ENCODE measurements around the gene SPDYE3.
"Not testable (repeated sequence)": the region's sequence is repeated elsewhere in the genome, so short reads cannot be mapped to it uniquely, and the experiment has no call there.

The SPDYE3 gene

GRCh38 chr7:100287191-100287969 is 20.1 kb upstream of the SPDYE3 start:
- DNase-seq (ENCODE audit: extremely low read depth in 1 of 2, low read depth in 1 of 2), result not testable (repeated sequence)

GRCh38 chr7:100288258-100288657 is 19.2 kb upstream of the SPDYE3 start:
- DNase-seq (ENCODE audit: extremely low read depth in 1 of 2, low read depth in 1 of 2), result not testable (repeated sequence)

GRCh38 chr7:100292162-100292561 is 15.3 kb upstream of the SPDYE3 start:
- DNase-seq (ENCODE audit: extremely low read depth in 1 of 2, low read depth in 1 of 2), result not testable (repeated sequence)

- peak in 1 of 2 donors; percentile 22 for DNase-seq (ENCODE audit: extremely low read depth in 1 of 2, low read depth in 1 of 2)
Measured at GRCh38 chr7:100295269-100295668, 12.2 kb upstream of the SPDYE3 start.

DNA sequence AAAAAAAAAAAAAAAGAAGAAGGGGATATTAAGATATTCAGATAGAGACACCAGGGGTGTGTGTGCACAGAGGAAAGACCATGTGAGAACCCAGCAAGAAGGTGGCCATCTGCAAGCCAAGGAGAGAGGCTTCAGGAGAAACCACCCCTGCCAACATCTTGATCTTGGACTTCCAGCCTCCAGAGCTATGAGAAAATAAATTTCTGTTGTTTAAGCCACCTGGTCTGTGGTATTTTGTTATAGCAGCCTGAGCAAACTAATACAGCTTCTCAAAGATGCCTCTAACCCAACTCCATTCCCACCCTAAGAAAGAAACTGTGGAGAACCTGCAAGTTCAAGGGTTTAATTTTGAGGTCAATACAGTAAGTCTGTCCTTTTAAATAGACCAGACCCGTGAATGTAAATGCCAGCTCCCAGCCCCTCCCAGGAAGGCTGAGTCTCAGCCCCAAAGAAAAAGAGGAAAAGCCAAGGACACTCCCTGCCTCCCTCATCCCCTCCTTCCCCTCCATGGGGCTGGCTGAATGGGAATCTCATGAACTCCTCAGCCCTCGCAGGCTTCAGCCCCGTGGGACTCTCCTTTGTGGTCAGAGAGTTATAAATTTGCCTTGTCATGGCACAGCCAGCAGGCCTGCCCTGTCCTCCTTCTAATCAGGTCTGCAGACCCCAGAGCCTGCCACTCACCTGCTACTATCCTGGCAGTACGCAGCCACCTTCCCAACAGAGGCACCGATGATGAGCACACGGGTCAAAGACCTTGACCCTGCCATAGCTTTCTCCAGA is 9.5 kb upstream of the SPDYE3 start:
- not testable (repeated sequence) for DNase-seq (ENCODE audit: extremely low read depth in 1 of 2, low read depth in 1 of 2)

DNA sequence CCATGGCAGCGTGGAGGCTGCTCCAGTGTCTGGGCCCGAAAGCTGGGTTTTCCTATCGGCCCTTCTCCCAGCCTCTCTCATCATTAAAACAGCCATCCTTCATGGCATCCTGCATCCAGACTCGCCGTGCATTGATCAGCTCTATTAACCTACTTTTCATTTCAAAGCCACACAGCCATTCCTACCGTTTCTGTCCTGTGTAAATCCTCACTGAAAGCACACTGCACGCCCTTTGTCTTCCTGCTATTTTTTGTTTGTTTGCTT is 8.9 kb upstream of the SPDYE3 start:
- not testable (repeated sequence) for DNase-seq (ENCODE audit: extremely low read depth in 1 of 2, low read depth in 1 of 2)

DNA sequence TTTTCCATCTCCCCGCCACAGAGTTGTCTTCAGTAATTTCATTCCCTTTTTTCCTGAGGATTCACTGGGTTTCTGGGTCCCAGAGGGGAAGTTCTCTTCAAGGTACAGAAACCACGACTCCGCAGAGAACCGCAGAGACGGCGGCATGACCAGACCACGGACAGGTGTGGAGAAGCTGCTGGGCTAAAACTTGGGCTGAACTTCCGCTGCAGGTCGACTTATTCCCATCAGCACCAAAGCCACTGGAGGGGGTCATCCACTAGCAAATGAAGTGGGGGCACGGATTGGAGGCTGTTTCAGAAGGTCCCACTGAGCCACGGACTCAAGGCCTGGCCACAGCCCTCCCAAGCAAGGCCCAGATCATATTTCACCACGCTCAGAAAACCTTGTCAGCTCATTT is 3.0 kb upstream of the SPDYE3 start:
- DNase-seq (ENCODE audit: extremely low read depth in 1 of 2, low read depth in 1 of 2), result not testable (repeated sequence)

GRCh38 chr7:100318329-100318728 is 10.8 kb downstream of the SPDYE3 start:
- not testable (repeated sequence) for DNase-seq (ENCODE audit: extremely low read depth in 1 of 2, low read depth in 1 of 2)

DNA sequence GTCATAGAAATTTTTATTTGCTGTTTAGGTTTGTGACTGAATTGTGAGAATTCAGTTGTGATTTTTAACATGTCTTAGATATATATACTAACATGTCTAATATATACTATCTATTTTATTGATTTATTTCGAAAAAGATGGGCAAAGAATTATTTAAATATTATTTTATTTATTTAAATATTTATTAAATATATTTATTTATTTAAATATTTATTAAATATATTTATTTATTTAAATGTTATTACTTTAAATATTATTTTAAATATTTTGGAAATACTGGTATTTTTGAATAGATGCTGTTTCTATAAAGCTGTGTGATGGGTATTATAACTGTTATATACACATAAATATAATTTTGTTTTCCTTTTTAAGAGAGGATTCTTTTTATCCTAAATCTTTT is 14.1 kb downstream of the SPDYE3 start:
- not testable (repeated sequence) for DNase-seq (ENCODE audit: extremely low read depth in 1 of 2, low read depth in 1 of 2)

DNA sequence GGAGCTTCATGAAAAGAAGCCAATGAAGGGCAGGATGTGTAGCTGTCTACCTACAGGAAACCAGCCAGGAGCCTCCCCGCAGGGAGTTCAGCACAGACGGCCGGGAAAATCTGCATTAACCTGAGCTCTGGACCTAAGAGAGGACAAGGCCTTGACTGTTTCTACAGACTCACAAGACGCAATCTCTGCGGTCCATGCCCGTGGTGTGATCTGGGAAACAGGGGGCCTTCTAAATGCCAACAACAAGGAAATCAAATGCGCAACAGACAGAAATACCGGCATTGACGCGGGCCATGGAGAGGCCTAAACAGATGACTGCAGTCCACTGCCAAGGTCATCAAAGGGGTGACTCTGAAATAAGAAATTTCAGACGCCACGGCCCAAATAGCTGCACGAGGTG is 16.7 kb downstream of the SPDYE3 start:
- not testable (repeated sequence) for DNase-seq (ENCODE audit: extremely low read depth in 1 of 2, low read depth in 1 of 2)

- DNase-seq (ENCODE audit: extremely low read depth in 1 of 2, low read depth in 1 of 2), result not testable (repeated sequence)
Measured at GRCh38 chr7:100325671-100326070, 18.2 kb downstream of the SPDYE3 start.

DNA sequence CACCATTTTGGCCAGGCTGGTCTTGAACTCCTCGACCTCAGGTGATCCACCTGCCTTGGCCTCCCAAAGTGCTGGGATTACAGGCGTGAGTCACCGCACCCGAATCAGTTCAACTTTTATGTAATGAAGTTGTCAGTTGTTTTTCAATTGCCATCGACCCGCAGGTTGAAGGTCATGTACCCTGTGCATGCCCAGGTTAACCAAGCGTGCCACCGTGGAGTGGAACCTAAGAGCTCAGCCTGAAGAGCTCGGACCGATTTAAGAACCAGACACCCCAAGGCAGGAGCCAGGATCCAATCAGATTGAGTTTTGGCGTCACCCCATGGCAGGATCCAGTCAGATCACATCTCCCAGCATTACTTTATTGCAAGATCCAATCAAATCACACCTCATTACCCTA is 19.4 kb downstream of the SPDYE3 start:
- not testable (repeated sequence) for DNase-seq (ENCODE audit: extremely low read depth in 1 of 2, low read depth in 1 of 2)

DNA sequence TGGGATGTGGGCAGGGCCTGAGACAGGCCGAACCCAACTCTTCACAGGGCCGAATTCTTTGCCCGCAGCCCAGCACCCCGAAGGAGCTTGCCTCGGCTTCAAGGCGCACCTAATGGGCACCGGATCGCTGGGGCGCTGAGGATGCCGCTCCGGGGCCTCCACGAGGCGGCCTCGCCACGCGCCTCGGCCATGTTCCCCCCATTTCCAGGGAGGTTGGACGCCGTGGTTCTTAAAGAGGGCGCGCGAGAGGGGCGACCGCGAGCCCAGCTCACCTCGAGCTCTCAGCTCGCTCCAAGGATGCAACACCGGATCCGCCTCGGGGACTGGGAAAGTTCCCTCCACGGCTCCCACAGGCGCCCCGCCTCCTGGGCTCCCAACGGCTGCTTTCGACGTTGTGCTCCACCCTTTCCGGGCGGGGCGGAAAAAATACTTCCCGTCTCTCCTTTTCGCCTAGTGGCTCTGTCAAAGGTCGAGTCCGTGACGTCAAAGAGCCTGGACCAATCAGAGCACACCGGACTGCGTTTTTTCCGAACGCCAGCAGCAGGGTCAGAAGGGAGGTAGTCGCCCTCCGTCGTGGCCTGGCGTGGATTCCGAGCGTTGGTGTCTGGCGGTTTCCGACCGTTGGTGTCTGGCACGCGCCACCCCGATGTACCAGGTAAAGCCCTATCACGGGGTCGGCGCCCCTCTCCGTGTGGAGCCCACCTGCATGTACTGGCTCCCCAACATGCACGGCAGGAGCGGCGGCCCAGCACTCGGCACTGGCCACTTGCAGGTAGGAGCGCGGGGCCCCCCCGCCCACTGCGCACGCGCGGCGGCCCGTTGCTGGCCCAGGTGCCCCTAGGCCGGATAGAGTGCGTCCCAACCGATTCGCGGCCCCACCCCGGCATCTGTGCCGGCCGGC is 28.3 kb downstream of the SPDYE3 start:
- DNase-seq (ENCODE audit: extremely low read depth in 1 of 2, low read depth in 1 of 2), result peak; percentile 79 to 84

DNA sequence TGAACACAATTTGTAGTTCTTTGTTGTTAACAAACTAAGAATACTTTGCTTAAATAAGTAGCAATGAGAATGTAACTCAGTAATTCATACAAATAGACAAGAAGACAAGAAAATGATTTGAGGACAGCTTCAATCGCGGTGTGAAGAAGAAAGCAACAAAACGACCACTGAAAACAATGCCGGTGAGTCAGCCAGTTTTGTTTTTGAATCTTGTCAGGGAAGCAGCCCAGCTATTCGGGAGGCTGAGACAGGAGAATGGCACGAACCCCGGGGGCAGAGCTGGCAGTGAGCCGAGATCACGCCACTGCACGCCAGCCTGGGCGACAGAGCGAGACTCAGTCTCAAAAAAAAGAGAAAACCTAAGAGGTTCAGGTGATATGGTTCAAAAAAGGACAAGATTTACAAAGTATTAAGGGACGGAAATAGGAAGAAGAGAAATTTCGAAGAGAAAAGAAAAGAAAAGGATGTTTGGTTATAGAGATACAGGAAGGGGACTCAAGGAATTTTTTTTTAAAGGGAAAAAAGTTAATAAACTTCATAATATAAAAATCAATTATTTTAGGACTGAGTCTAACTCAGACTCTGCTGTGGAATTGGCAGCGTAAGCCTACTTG is 30.7 kb downstream of the SPDYE3 start:
- DNase-seq (ENCODE audit: extremely low read depth in 1 of 2, low read depth in 1 of 2), result not testable (repeated sequence)

DNA sequence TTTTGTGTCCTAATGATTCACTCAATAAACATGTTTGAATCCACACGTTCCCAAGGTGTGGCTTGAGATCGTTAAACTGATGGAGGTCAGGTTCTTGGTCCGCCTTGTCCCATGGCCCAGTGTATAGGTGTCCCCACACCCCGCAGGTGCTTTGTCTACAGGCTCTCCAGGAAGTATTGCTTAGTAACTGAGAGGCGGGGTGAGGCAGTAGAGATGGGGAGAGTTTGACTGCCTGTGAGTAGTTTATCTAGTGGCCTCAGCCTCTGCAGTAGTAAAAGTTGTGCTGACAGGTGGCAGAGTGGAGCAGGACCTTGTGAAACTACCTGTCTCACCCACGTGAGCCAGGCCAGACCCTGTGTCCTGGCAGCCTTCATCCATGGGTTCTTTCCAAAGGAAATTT is 33.8 kb downstream of the SPDYE3 start:
- DNase-seq (ENCODE audit: extremely low read depth in 1 of 2, low read depth in 1 of 2), result not testable (repeated sequence)

GRCh38 chr7:100342765-100343164 is 35.3 kb downstream of the SPDYE3 start:
- DNase-seq (ENCODE audit: extremely low read depth in 1 of 2, low read depth in 1 of 2), result no peak

DNA sequence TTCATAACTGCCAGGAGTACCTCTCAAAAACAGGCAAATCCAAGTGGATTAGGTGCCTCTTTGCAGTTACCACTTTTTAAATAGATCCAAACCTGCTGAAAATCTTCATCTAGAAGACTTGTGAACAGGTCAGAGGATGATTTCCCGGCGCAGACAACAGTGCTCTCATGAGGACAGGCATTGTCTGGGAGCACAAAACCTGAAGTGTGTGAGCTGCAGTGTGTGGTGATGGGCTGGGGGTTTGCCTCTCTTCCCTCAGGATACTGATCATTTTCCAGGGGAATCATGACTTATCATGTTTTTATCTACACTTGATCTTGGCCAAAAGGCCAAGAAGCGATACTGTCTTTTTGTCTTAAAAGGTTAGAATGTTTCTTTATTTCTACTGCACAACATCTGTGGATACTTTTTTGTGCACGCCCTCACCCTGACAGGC is 36.6 kb downstream of the SPDYE3 start:
- DNase-seq (ENCODE audit: extremely low read depth in 1 of 2, low read depth in 1 of 2), result not testable (repeated sequence)

DNA sequence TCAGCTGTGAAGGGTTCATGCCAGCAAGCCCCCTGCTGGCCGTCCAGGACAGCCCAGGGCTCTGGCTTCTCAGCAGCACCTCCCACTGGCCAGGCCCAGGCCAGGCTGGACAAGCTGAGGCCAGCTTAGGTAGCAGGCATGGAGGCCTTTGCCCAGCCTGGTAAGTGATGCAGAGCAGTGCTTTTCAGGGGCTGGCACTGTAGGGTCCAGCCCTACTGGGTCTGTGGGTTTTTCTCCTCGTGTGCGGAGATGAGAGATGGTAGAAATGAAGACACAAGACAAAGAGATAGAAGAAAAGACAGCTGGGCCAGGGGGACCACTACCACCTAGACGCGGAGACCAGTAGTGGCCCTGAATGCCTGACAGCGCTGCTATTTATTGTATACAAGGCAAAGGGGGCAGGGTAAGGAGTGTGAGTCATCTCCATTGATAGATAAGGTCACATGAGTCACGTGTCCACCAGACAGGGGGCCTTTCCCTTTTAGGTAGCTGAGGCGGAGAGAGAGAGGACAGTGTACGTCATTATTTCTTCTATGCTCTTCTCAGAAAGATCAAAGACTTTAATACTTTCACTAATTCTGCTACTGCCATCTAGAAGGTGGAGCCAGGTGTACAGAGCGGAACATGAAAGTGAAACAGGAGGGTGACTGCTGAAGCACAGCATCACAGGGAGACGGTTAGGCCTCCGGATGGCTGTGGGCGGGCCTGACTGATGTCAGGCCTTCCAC is 37.2 kb downstream of the SPDYE3 start:
- DNase-seq (ENCODE audit: extremely low read depth in 1 of 2, low read depth in 1 of 2), result peak; percentile 44 to 79

DNA sequence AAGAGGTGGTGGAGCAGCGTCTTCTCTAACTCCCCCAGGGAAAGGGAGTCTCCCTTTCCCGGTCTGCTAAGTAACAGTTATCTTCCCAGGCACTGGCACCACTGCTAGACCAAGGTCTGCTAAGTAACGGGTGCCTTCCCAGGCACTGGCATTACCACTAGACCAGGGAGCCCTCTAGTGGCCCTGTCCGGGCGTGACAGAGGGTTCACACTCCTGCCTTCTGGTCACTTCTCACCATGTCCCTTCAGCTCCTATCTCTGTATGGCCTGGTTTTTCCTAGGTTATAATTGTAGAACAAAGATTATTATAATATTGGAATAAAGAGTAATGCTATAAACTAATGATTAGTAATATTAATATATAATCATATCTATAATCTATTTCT is 37.8 kb downstream of the SPDYE3 start:
- DNase-seq (ENCODE audit: extremely low read depth in 1 of 2, low read depth in 1 of 2), result peak in 1 of 2 donors; percentile 44

DNA sequence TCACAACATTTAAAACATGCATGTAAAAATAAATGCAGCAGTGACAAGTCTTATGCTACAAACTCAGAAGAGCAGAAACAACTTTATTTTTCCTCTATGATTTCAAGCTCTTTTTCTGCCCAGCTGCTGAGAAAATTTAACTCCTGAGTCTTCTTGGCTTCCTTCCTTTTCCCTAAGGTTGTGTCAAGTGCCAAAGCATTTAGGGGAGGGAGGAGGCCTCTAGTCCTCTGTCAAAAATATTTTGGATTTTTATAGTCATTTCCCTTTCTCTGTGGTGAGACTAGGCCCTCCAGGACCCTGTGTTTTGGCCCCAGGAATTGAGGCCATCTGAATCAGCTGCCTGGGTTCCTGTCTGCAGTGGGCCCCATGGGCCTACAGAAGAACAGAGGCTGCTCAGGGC is 39.4 kb downstream of the SPDYE3 start:
- no peak for DNase-seq (ENCODE audit: extremely low read depth in 1 of 2, low read depth in 1 of 2)

Measured in stimulated activated CD8-positive, alpha-beta memory T cell treated with anti-CD3 and anti-CD28 coated beads, Interleukin-7, amount 100 ng/mL, for 48 hours (primary cell).